Activated T-helper 17 cell treated with anti-CD3 and anti-CD28 coated beads, Interleukin-2, amount 50 U/mL, for 72 hours (primary cell): ENCODE measurements around the gene CUL5. TPM values are rescaled to one million over a fixed set of nuclear protein-coding genes. Genes with fewer than 3 reads are reported as not detected.

Experiments
- ATAC-seq: fragments of 150-1000 bp; cut with Tn5 transposase; replicated peaks from 2 replicates; pipeline ENCODE4 v1.10.0; 2021; ENCODE audit warnings: mild to moderate bottlenecking, moderate library complexity
- H3K27ac Mint-ChIP-seq: one replicate; pipeline ENCODE4 v1.8.0; 2022; ENCODE audit warnings: mixed read lengths
- H3K27me3 Mint-ChIP-seq: one replicate; pipeline ENCODE4 v1.8.0; 2022; ENCODE audit warnings: mixed read lengths
- H3K36me3 Mint-ChIP-seq: one replicate; pipeline ENCODE4 v1.8.0; 2022; ENCODE audit warnings: low read depth, mild to moderate bottlenecking, mixed read lengths
- H3K4me1 Mint-ChIP-seq: one replicate; pipeline ENCODE4 v1.8.0; 2022; ENCODE audit warnings: mixed read lengths
- H3K4me3 Mint-ChIP-seq: one replicate; pipeline ENCODE4 v1.8.0; 2022; ENCODE audit warnings: mild to moderate bottlenecking, mixed read lengths
- H3K9me3 Mint-ChIP-seq: one replicate; pipeline ENCODE4 v1.8.0; 2022; ENCODE audit warnings: mixed read lengths
- total RNA-seq, 2 donors: library from RNA; stranded (reverse); gene quantifications; one replicate each; pipeline ENCODE4 v1.2.3, GENCODE V29; 2022

Gene CUL5
- total RNA-seq, 2 donors from 2014 or later, result 32.3 to 34.4 TPM

GRCh38 chr11:108037211-108037610 lies 28.5 kb downstream of the CUL5 start:
- H3K27me3 Mint-ChIP-seq, result no peaks in the 10 kb centered on the region
- no peak for ATAC-seq
- no peak overlapping the region for H3K27ac Mint-ChIP-seq

GRCh38 chr11:108037636-108038035 lies 28.9 kb downstream of the CUL5 start:
- H3K4me1 Mint-ChIP-seq, result peaks cover 10% of the 10 kb centered on the region
- H3K27ac Mint-ChIP-seq, result no peak overlapping the region
- H3K4me3 Mint-ChIP-seq, result no peak overlapping the region
- ATAC-seq, result no peak
- H3K27me3 Mint-ChIP-seq, result no peaks in the 10 kb centered on the region
- H3K9me3 Mint-ChIP-seq, result no peaks in the 10 kb centered on the region
- peaks cover 91% of the 10 kb centered on the region for H3K36me3 Mint-ChIP-seq

More at GRCh38 chr11:108037211-108037610, 28.5 kb downstream of the CUL5 start:
- Mint-ChIP-seq H3K4me3 (no peak overlapping the region), H3K9me3 (no peaks in the 10 kb centered on the region), H3K4me1 (peaks cover 13% of the 10 kb centered on the region), H3K36me3 (peaks cover 89% of the 10 kb centered on the region)

- Mint-ChIP-seq H3K27me3 (no peaks in the 10 kb centered on the region), H3K4me1 (peaks cover 4% of the 10 kb centered on the region), H3K9me3 (no peaks in the 10 kb centered on the region), H3K27ac (no peak overlapping the region), H3K4me3 (no peak overlapping the region), H3K36me3 (peaks cover 67% of the 10 kb centered on the region)
- ATAC-seq, result no peak
These were observed 39.6 kb downstream of the CUL5 start for GRCh38 chr11:108048269-108048668.

GRCh38 chr11:108062336-108062735 lies 53.6 kb downstream of the CUL5 start:
- Mint-ChIP-seq H3K9me3 (no peaks in the 10 kb centered on the region), H3K27me3 (no peaks in the 10 kb centered on the region), H3K36me3 (peaks cover 84% of the 10 kb centered on the region), H3K27ac (no peak overlapping the region), H3K4me1 (no peaks in the 10 kb centered on the region), H3K4me3 (no peak overlapping the region)
- no peak for ATAC-seq

- Mint-ChIP-seq H3K9me3 (no peaks in the 10 kb centered on the region), H3K4me1 (no peaks in the 10 kb centered on the region), H3K4me3 (no peak overlapping the region), H3K27ac (no peak overlapping the region), H3K36me3 (peaks cover 86% of the 10 kb centered on the region), H3K27me3 (no peaks in the 10 kb centered on the region)
- ATAC-seq, result no peak
These were observed 54.7 kb downstream of the CUL5 start for GRCh38 chr11:108063410-108063809.

GRCh38 chr11:108069947-108070346 lies 61.2 kb downstream of the CUL5 start:
- H3K36me3 Mint-ChIP-seq, result peaks cover 78% of the 10 kb centered on the region
- no peaks in the 10 kb centered on the region for H3K27me3 Mint-ChIP-seq
- peak overlapping the region; percentile 33 for H3K4me3 Mint-ChIP-seq
- H3K27ac Mint-ChIP-seq, result peak overlapping the region; percentile 45
- ATAC-seq, result peak; percentile 85
- no peaks in the 10 kb centered on the region for H3K9me3 Mint-ChIP-seq
- peaks cover 14% of the 10 kb centered on the region for H3K4me1 Mint-ChIP-seq

GRCh38 chr11:108084811-108085210 lies 76.1 kb downstream of the CUL5 start:
- Mint-ChIP-seq H3K9me3 (no peaks in the 10 kb centered on the region), H3K36me3 (peaks cover 76% of the 10 kb centered on the region), H3K27me3 (no peaks in the 10 kb centered on the region), H3K27ac (peak overlapping the region; percentile 43), H3K4me3 (no peak overlapping the region), H3K4me1 (peaks cover 4% of the 10 kb centered on the region)
- ATAC-seq, result no peak

- Mint-ChIP-seq H3K9me3 (no peaks in the 10 kb centered on the region), H3K27ac (no peak overlapping the region), H3K4me3 (no peak overlapping the region), H3K27me3 (no peaks in the 10 kb centered on the region), H3K36me3 (peaks cover 72% of the 10 kb centered on the region), H3K4me1 (peaks cover 4% of the 10 kb centered on the region)
- no peak for ATAC-seq
These were observed 77.0 kb downstream of the CUL5 start for GRCh38 chr11:108085672-108086071.

- Mint-ChIP-seq H3K27me3 (no peaks in the 10 kb centered on the region), H3K27ac (no peak overlapping the region), H3K4me1 (no peaks in the 10 kb centered on the region), H3K36me3 (peaks cover 73% of the 10 kb centered on the region), H3K4me3 (no peak overlapping the region), H3K9me3 (no peaks in the 10 kb centered on the region)
- ATAC-seq, result no peak
These were observed 83.4 kb downstream of the CUL5 start for GRCh38 chr11:108092134-108092533.

- H3K27me3 Mint-ChIP-seq, result no peaks in the 10 kb centered on the region
- H3K27ac Mint-ChIP-seq, result peak overlapping the region; percentile 37
- H3K36me3 Mint-ChIP-seq, result peaks cover 84% of the 10 kb centered on the region
- ATAC-seq, result no peak
- no peaks in the 10 kb centered on the region for H3K9me3 Mint-ChIP-seq
- H3K4me1 Mint-ChIP-seq, result no peaks in the 10 kb centered on the region
- H3K4me3 Mint-ChIP-seq, result no peak overlapping the region
These were observed 84.6 kb downstream of the CUL5 start for GRCh38 chr11:108093128-108093904.

GRCh38 chr11:108097179-108097578 lies 88.5 kb downstream of the CUL5 start:
- Mint-ChIP-seq H3K4me3 (no peak overlapping the region), H3K27ac (no peak overlapping the region), H3K27me3 (no peaks in the 10 kb centered on the region), H3K36me3 (peaks cover 88% of the 10 kb centered on the region), H3K4me1 (peaks cover 6% of the 10 kb centered on the region), H3K9me3 (no peaks in the 10 kb centered on the region)
- ATAC-seq, result no peak

- peaks cover 6% of the 10 kb centered on the region for H3K4me1 Mint-ChIP-seq
- H3K36me3 Mint-ChIP-seq, result peaks cover 92% of the 10 kb centered on the region
- no peak overlapping the region for H3K4me3 Mint-ChIP-seq
- no peaks in the 10 kb centered on the region for H3K27me3 Mint-ChIP-seq
- H3K9me3 Mint-ChIP-seq, result no peaks in the 10 kb centered on the region
- H3K27ac Mint-ChIP-seq, result peak overlapping the region; percentile 69
- no peak for ATAC-seq
These were observed 92.5 kb downstream of the CUL5 start for GRCh38 chr11:108101090-108101775.

GRCh38 chr11:108111126-108111525 lies 102.4 kb downstream of the CUL5 start:
- peaks cover 2% of the 10 kb centered on the region for H3K36me3 Mint-ChIP-seq
- peak; percentile 18 for ATAC-seq
- H3K4me3 Mint-ChIP-seq, result no peak overlapping the region
- no peaks in the 10 kb centered on the region for H3K9me3 Mint-ChIP-seq
- H3K27ac Mint-ChIP-seq, result peak overlapping the region; percentile 28
- no peaks in the 10 kb centered on the region for H3K4me1 Mint-ChIP-seq
- no peaks in the 10 kb centered on the region for H3K27me3 Mint-ChIP-seq

GRCh38 chr11:108112057-108112456 lies 103.4 kb downstream of the CUL5 start:
- Mint-ChIP-seq H3K27ac (peak overlapping the region; percentile 11), H3K4me1 (no peaks in the 10 kb centered on the region), H3K27me3 (no peaks in the 10 kb centered on the region), H3K36me3 (no peaks in the 10 kb centered on the region), H3K4me3 (no peak overlapping the region), H3K9me3 (no peaks in the 10 kb centered on the region)
- no peak for ATAC-seq

GRCh38 chr11:108115500-108116140 lies 106.9 kb downstream of the CUL5 start:
- Mint-ChIP-seq H3K36me3 (no peaks in the 10 kb centered on the region), H3K27ac (peak overlapping the region; percentile 14), H3K4me3 (no peak overlapping the region), H3K27me3 (no peaks in the 10 kb centered on the region), H3K9me3 (no peaks in the 10 kb centered on the region), H3K4me1 (no peaks in the 10 kb centered on the region)
- ATAC-seq, result no peak
